ENCODE data around the gene CBX2.

Gene CBX2

GRCh38 chr17:79801156-79802038 lies 23.4 kb downstream of the CBX2 start:
- no peak for DNase-seq

- no peak for DNase-seq
These were observed 24.2 kb downstream of the CBX2 start for GRCh38 chr17:79802039-79802735.

- DNase-seq = no peak
These were observed 24.9 kb downstream of the CBX2 start for GRCh38 chr17:79802736-79803420.

GRCh38 chr17:79803421-79803996 lies 25.6 kb downstream of the CBX2 start:
- no peak for DNase-seq

- peak; percentile 80 for DNase-seq
These were observed 26.3 kb downstream of the CBX2 start for GRCh38 chr17:79803997-79804855.

- DNase-seq = no peak
These were observed 27.1 kb downstream of the CBX2 start for GRCh38 chr17:79804856-79805696.

DNA sequence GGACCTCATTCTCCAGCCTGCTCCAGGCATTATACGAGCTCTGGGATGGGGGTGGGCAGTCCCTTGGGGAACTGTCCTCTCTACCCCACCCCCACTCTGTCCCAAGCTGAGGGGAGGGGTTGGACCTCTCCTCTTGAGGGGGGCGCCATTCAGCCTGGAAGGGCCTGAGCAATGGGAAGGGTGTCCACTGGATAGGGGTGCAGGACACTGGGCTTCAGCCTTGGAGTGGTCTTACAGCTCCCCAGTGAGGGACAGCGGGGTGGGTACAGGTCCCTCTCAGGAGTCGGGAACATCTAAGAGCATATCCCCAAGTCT lies 28.5 kb downstream of the CBX2 start:
- no peak for DNase-seq

DNA sequence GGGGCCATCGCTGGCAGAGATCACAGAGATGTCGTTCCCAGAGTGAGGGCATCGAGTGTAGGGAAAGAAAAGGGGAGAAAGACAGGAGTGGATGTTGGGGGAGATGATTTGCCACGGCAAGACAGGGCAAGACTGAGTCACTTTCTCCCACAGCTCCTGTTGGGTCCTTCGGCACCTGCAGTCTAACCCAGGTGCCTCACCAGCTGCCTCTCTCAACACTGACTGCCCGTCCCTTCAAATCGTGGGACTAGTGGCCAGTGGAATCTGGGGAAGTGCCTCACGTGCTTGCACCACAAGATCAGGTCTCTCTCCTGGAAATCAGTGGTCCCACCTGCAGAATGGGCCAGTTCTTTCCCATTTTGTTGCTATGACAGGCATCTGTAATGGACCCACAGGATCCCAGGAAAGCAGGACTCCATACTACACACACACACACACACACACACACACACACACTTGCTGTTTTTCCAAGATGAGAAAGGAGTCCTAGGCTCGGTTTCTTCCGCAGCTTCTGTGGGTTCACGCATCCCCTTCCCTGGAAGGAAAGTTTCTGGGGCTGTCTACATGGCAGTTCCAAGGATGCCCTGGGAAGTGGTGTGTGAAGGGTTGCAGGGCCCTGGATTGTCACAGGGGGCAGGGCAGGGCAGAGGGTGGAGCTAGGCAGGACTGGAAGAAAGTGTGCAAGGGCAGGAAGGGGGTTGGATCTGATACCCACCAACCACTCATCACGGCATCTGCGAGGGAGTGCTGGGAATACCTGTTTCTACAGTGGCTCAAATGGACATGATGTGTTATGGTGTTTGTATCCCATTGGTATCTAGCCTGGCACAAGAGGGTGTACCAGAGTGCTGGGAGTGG lies 29.1 kb downstream of the CBX2 start:
- DNase-seq = no peak

DNA sequence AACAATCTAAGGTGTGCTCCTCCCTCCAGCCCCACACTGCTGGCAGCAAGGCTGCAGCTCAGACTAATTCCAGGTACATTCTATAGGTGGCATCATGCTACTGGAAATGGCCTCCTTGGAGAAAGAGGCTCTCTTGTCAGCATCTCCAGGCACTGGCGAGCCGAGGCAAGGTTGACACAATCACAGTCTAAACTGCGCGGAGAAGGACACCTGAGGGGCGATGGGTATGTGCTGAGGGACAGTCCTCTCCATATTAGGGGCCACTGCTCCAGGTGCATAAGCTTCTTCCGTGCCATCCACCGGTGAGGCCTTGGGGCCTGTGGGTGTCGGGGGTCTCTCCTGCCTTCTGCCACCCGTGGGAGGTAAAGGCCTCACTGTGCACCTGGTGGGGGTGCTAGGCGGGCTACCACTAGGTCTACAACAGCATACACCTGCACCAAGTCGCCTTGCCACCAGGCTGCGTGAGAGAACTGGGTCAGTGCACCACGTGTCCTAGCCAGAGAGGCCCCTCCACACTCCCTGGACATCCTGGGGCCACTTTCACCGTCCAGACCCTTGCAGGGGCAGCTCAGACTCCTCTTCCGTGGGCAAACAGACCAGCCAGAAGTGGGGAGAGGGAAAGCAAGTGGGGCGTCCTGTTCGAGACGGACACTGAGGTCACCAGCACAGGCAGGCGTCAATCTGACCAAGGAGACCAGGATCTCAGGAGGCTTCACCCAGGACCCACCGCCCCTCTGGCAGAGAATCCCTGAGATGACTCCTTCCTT lies 31.0 kb downstream of the CBX2 start:
- no peak for DNase-seq

- no peak for DNase-seq
These were observed 31.7 kb downstream of the CBX2 start for GRCh38 chr17:79809530-79810129.

DNA sequence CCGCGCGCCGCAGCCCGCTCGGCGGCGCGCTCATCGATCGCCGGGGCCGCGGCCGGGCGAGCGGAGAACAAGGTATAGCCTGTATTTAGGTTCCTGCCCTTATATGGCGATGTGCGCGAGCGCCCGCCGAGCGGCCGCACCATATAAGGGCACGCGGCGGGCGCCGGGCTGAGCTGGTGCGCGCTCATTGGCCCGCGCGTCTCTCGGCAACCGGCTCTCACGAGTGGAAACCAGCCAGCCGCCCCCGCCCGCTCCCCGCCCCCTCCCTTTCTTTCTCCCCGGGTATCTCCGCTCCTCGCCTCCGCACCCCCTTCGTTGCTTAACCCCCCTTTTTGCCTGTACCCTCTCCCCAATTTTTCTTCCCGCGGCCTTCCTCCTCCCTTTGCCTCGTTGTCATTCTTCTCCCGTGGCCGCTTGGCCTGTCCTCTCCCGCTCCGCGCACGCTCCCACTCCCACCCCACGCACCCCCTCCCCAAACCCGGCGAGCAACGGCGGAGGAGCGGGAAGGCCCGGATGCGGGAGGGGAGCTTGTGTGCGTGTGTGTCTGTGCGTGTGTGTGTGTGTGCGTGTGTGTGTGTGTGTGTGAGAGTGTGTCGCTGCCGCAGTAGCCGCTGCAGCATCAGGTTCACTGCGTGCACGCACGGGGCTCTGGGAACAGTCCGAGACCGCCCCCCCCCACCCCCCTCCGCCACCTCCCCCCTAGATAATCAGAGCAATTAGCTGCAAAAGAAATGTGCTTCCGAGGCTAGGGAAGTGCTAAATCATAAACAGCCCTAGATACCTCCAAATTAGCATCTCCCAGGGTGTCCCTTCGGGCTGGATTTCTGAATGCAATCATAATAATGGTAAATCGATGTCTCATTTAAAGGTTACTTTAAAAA lies 32.4 kb downstream of the CBX2 start:
- DNase-seq = peak; percentile 84

DNA sequence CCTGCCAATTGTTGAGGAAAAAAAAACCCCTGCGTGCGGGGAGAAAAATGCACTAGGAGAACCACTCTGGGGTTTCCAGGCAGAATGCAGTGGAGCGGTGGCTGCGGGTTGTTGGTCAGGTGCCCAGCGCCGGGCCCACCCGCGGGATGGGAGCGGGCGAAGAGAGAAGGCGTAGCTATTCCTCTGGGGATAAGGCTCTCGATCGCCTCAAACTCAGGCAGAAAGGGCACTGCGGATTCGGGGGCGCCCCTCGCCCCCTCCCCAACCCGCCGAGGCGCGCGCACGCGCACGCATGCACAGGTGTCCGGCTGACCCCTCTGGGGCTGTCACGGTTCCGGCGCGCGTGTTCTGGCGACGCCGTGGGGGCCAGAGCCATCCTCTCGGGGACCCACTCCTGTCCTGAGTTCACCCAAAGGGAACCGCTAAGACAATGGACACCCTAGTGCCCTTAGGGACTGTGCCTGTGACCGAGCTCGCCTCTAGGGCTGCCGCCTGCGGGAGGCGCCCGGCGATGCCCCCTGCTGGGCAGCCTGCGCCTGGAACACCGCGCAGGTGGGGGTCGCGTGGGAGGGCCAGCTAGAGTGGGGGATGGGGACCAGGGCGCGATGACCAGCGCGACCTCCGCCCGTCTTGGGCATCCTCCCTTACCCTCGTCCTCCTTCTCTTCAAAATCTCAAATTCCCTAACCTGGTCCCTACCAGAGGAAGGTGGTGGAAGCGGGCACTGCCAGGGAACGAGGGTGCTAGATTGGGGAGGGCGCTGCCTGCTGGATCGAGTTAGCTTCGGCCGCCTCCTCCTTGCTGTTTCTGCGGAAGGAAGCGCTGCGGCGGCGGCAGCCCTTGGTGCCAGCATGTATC lies 33.3 kb downstream of the CBX2 start:
- DNase-seq = no peak

DNA sequence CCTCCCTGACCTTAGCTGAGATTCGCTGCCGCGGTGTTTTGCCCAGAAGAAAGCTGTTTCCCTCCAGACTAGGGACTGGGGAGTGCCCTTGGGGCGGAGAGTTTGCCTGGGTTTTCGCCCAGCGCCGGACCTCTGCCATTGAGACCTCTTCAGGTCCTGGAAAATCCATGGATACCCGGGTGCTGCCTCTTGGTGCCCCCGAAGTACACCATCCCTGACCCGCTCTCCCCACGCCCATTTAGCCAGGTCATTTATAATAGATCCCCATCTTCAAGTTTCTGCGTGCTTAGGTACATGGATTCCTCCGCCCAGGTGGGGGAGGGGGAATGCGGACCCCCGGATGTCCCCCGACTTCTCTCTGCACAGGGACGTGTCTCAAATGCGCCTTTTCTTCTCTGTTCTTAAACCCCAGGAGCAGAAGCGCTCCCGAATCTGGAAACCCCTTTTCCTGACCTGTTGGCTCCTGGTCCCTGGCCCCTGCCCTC lies 34.0 kb downstream of the CBX2 start:
- no peak for DNase-seq

DNA sequence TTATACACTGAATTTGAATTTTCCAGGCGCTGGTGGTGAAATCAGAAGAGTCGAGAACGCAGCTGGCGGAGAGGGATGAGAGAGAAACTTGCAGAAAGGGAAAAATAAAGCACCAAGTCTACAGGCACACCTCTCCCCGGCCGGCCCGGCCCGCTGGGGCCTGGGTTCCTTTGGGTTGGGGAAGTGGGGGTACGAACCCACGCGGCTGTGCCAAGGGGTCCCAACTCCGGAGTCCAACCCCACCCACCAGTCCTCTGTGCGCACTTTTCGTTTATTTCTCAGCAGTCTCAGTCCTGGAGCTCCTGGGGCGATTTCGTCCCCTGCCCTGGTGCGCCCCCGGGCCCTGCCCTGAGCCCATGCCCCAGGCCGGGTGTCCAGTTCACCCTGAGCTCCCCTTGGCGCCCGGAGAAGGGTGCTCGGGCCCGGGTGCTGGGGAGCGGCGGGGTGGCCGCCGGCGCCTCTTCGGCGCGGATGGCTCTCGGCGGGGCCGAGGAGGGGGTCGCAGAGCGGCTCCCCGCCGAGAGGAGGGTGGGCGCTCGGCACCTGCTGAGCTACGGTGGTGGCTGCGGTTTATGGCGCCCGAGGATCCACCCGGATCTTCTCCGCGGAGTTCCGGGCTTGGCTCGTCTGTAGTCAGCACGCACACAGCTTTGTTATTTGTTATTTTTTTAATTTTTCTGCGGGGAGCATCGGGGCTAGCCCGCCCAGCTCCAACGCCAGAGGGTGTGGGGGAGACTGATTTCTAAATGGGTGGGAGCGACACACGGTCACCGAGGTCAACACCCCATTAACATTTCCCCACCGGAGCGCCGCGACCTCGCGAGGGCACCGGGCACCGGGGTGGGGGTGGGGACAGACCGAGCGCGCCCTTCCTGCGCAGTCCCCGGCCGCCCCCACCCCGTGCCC lies 34.7 kb downstream of the CBX2 start:
- no peak for DNase-seq

GRCh38 chr17:79813297-79814126 lies 35.6 kb downstream of the CBX2 start:
- DNase-seq = no peak
